Measurements from ENCODE around the gene JAG2. TPM values are rescaled to one million over a fixed set of nuclear protein-coding genes. Genes with fewer than 3 reads are reported as not detected.

JAG2 gene
- total and polyA plus RNA-seq, 12 donors: 0.83 to 16.2 (median 4.0) TPM

DNA sequence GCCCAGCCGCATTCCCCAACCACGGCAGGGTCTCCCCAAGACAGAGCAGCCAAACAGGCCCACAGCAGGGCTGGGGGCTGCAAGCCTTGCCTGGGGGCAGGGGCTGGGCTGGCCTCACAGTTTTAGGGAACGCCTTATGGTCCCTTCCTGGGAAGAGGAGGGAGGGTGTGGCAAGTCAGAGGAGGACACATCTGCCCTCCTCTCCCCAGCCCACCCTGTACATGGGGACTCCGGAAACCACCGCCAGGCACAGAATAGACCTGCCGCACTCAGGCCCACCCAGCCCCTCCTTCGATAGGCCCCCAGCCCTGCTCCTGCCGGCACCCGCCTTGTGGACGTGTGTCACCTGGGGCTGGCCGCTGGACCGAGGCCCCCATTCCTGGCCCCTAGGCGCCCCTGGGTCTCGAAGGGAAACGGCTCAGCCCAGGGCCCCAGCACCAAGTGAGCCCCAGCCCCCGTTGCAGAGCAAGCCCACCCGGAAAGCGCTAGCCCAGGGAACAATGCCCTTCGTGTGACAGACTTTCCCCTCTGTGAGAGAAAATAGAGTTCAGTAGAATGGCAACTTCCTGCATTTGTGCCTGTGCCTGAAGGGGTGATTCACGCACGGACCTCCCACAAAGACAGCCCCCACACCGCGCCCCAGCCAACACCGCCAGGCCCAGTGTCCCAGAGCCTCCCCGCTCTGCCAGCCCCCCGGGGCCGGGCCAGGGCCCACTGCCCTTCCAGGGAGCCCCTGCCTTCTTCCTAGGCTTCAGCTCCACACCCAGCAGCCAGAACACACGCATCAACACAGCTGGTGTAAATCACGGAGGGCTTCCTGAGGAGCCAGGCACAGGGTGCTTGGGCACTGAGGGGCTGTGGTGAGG is 24.5 kb upstream of the JAG2 start:
- no peak for DNase-seq
- 36 to 67% (median 45%) methylated on average over 3 to 29 of the region's 29 CpGs for WGBS, 4 donors
- Histone ChIP-seq H3K4me1 (replicated peaks in 1 of 2) (peaks cover 8 to 10% of the 10 kb centered on the region in 2 donors), H3K27ac (peak overlapping the region in 1 of 5 donors; percentile 63), H3K4me3 (no peak overlapping the region), H3K36me3 (replicated peaks in 1 of 2) (no peaks in the 10 kb centered on the region), H3K27me3 (peaks cover 49% of the 10 kb centered on the region), H3K9me3 (replicated peaks in 1 of 3) (no peaks in the 10 kb centered on the region)
- TF ChIP-seq, protein P1, sequence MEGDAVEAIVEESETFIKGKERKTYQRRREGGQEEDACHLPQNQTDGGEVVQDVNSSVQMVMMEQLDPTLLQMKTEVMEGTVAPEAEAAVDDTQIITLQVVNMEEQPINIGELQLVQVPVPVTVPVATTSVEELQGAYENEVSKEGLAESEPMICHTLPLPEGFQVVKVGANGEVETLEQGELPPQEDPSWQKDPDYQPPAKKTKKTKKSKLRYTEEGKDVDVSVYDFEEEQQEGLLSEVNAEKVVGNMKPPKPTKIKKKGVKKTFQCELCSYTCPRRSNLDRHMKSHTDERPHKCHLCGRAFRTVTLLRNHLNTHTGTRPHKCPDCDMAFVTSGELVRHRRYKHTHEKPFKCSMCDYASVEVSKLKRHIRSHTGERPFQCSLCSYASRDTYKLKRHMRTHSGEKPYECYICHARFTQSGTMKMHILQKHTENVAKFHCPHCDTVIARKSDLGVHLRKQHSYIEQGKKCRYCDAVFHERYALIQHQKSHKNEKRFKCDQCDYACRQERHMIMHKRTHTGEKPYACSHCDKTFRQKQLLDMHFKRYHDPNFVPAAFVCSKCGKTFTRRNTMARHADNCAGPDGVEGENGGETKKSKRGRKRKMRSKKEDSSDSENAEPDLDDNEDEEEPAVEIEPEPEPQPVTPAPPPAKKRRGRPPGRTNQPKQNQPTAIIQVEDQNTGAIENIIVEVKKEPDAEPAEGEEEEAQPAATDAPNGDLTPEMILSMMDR (IDR thresholded peaks at IDR 0.05): no peak
- TF ChIP-seq POLR2A (IDR thresholded peaks at IDR 0.05): no peak
- intact Hi-C loops (cut with DNase I): no loop called here

DNA sequence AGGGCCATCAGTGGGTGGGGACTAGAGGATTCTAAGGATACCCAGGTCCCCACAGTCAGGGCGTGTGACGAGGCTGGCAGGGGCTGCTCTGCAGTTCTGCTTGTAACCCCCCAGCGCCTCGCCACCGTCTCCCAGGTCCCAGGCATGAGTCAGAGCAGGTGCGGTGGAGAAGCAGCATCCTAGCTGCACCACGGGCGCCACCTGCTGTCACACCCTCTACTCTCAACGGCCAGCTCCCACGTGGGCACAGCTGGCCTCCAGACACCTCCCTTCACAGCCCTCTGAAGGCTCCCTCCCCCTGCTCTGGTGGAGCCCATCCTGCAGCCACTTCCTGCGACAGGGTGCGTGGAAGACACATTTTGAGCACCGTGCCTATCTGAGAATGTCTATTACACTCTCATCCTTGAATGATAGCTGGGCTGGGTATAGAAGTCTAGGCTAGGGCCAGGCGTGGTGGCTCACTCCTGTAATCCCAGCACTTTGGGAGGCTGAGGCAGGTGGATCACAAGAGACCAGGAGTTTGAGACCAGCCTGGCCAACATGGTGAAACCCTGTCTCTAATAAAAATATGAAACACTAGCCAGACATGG is 19.5 kb upstream of the JAG2 start:
- TF ChIP-seq, protein P1 (IDR thresholded peaks at IDR 0.05): peak in 1 of 6 experiments; percentile 9
- TF ChIP-seq POLR2A (IDR thresholded peaks at IDR 0.05): no peak
- WGBS, 4 donors: 49 to 79% (median 68%) methylated on average over 7 to 14 of the region's 14 CpGs
- H3K27me3 ChIP-seq: peaks cover 22% of the 10 kb centered on the region
- DNase-seq: no peak
- H3K36me3 ChIP-seq (replicated peaks in 1 of 2): no peaks in the 10 kb centered on the region
- no peak overlapping the region for H3K27ac ChIP-seq
- H3K9me3 ChIP-seq (replicated peaks in 1 of 3): no peaks in the 10 kb centered on the region
- H3K4me1 ChIP-seq (replicated peaks in 1 of 2): no peaks in the 10 kb centered on the region
- no peak overlapping the region for H3K4me3 ChIP-seq
- intact Hi-C loops (cut with DNase I): no loop called here

GRCh38 chr14:105187116-105187515 is 18.5 kb upstream of the JAG2 start:
- no peaks in the 10 kb centered on the region for H3K36me3 ChIP-seq (replicated peaks in 1 of 2)
- no peak overlapping the region for H3K4me3 ChIP-seq
- intact Hi-C loops (cut with DNase I): no loop called here
- no peak for TF ChIP-seq POLR2A (IDR thresholded peaks at IDR 0.05)
- TF ChIP-seq, protein P1 (IDR thresholded peaks at IDR 0.05): no peak
- no peak overlapping the region for H3K27ac ChIP-seq
- no peaks in the 10 kb centered on the region for H3K4me1 ChIP-seq (replicated peaks in 1 of 2)
- 64 to 72% (median 67%) methylated on average over 4 of the region's 4 CpGs for WGBS, 4 donors
- no peak for DNase-seq
- no peaks in the 10 kb centered on the region for H3K9me3 ChIP-seq (replicated peaks in 1 of 3)
- H3K27me3 ChIP-seq: peaks cover 19% of the 10 kb centered on the region

GRCh38 chr14:105185973-105186372 is 17.4 kb upstream of the JAG2 start:
- H3K4me1 ChIP-seq (replicated peaks in 1 of 2): peaks cover 0 to 5% of the 10 kb centered on the region in 2 donors
- peaks cover 13% of the 10 kb centered on the region for H3K27me3 ChIP-seq
- no peaks in the 10 kb centered on the region for H3K36me3 ChIP-seq (replicated peaks in 1 of 2)
- DNase-seq: no peak
- H3K27ac ChIP-seq: no peak overlapping the region
- no peak overlapping the region for H3K4me3 ChIP-seq
- no peaks in the 10 kb centered on the region for H3K9me3 ChIP-seq (replicated peaks in 1 of 3)
- TF ChIP-seq, protein P1 (IDR thresholded peaks at IDR 0.05): no peak
- intact Hi-C loops (cut with DNase I): no loop called here
- WGBS, 4 donors: 26 to 45% (median 30%) methylated on average over 4 of the region's 4 CpGs
